H1 (cell line): ENCODE data around the gene PLD3. TPM values are rescaled to one million over a fixed set of nuclear protein-coding genes. Genes with fewer than 3 reads are reported as not detected.

Experiments used
- BCL11A ChIP-seq, 2 experiments: IDR thresholded peaks; one replicate each; pipeline ENCODE4 v1.6.1; 2011; ENCODE audit warnings: low read depth in 2 of 2, low read length in 2 of 2, mild to moderate bottlenecking in 2 of 2
- CEBPB ChIP-seq: IDR thresholded peaks from 2 replicates; pipeline ENCODE4 v1.6.1; 2012; ENCODE audit warnings: low read depth, low read length
- CREB1 ChIP-seq: IDR thresholded peaks from 2 replicates; pipeline ENCODE4 v1.6.1; 2012; ENCODE audit warnings: inconsistent platforms
- CTCF ChIP-seq, 3 experiments: IDR thresholded peaks; 1 replicate in 2 of 3; 2 replicates in 1 of 3; pipeline versions ENCODE4 v1.5.1 to v1.6.1; 2011; ENCODE audit warnings: low read length in 3 of 3, mild to moderate bottlenecking in 3 of 3, inconsistent platforms in 2 of 3, low read depth in 1 of 3, moderate library complexity in 1 of 3; ENCODE audit not compliant: insufficient read depth in 1 of 3; ENCODE audit errors: control extremely low read depth in 1 of 3
- GTF2F1 ChIP-seq: IDR thresholded peaks from 2 replicates; pipeline ENCODE4 v1.6.1; 2012; ENCODE audit warnings: low read depth, low read length, improper control_type of control experiment, borderline replicate concordance
- HDAC2 ChIP-seq, 2 experiments: fragments of 300-600 bp in 1 of 2; sonication (generic) in 1 of 2; IDR thresholded peaks; 2 replicates each; pipeline ENCODE4 v1.6.1; 2011 to 2012; ENCODE audit warnings: low read depth in 2 of 2, low read length in 2 of 2, mild to moderate bottlenecking in 2 of 2, moderate library complexity in 2 of 2, borderline replicate concordance in 1 of 2, inconsistent platforms in 1 of 2
- MAFK ChIP-seq: IDR thresholded peaks from 2 replicates; pipeline ENCODE4 v1.6.1; 2012; ENCODE audit warnings: low read depth, mild to moderate bottlenecking, improper control_type of control experiment, low read length
- NANOG ChIP-seq: IDR thresholded peaks from 2 replicates; pipeline ENCODE4 v1.6.1; 2011; ENCODE audit warnings: low read length, low read depth, mild to moderate bottlenecking, inconsistent platforms; ENCODE audit not compliant: insufficient read depth, poor library complexity, severe bottlenecking
- POLR2A ChIP-seq, 2 experiments: IDR thresholded peaks; 1 replicate in 1 of 2; 2 replicates in 1 of 2; pipeline ENCODE4 v1.6.1; 2011; ENCODE audit warnings: low read depth in 2 of 2, low read length in 2 of 2, mild to moderate bottlenecking in 2 of 2; ENCODE audit errors: control extremely low read depth in 1 of 2
- POLR2AphosphoS5 ChIP-seq: IDR thresholded peaks from 2 replicates; pipeline ENCODE4 v1.6.1; 2011; ENCODE audit warnings: low read depth, low read length
- RNF2 ChIP-seq: fragments of 200-900, 300-1000 bp; sonication (generic); IDR thresholded peaks from 2 replicates; pipeline ENCODE4 v1.7.1; 2016; ENCODE audit warnings: borderline replicate concordance, low read depth, mild to moderate bottlenecking, antibody characterized with exemption, low read length; ENCODE audit not compliant: poor library complexity, severe bottlenecking; ENCODE audit errors: missing control alignments
- RXRA ChIP-seq: IDR thresholded peaks from 2 replicates; pipeline ENCODE4 v1.6.1; 2011; ENCODE audit warnings: low read depth, mild to moderate bottlenecking, low read length, moderate library complexity; ENCODE audit not compliant: insufficient read depth
- SIN3A ChIP-seq, 2 experiments: IDR thresholded peaks in 1 of 2; conservative IDR thresholded peaks in 1 of 2; 2 replicates each; pipeline ENCODE4 v1.6.1; 2011 to 2012; ENCODE audit warnings: low read length in 2 of 2, improper control_type of control experiment in 1 of 2, low read depth in 1 of 2, mild to moderate bottlenecking in 1 of 2
- SIRT6 ChIP-seq: IDR thresholded peaks from one replicate; pipeline ENCODE4 v1.7.1; 2012; ENCODE audit warnings: low read length, inconsistent platforms
- SP2 ChIP-seq: IDR thresholded peaks from 2 replicates; pipeline ENCODE4 v1.6.1; 2012; ENCODE audit warnings: mild to moderate bottlenecking, low read length, inconsistent platforms
- TAF7 ChIP-seq: optimal IDR thresholded peaks from 2 replicates; pipeline ENCODE3; 2011; ENCODE audit warnings: low read depth, mild to moderate bottlenecking, inconsistent platforms, low read length, moderate library complexity, borderline replicate concordance
- TCF12 ChIP-seq: IDR thresholded peaks from 2 replicates; pipeline ENCODE4 v1.6.1; 2011; ENCODE audit warnings: low read depth, mild to moderate bottlenecking, low read length
- USF2 ChIP-seq: IDR thresholded peaks from 2 replicates; pipeline ENCODE4 v1.6.1; 2011; ENCODE audit warnings: low read length, improper control_type of control experiment
- YY1 ChIP-seq: IDR thresholded peaks from 2 replicates; pipeline ENCODE4 v1.6.1; 2011; ENCODE audit warnings: low read depth, mild to moderate bottlenecking, low read length
- polyA plus RNA-seq, 7 experiments: library from polyadenylated mRNA; depleted of rRNA in 3 of 7; stranded (reverse) in 5 of 7; unstranded in 2 of 7; fragments of >200 nt in 5 of 7; fragments of 200-250 nt in 2 of 7; gene quantifications; 1 replicate in 5 of 7; 2 replicates in 1 of 7; 4 replicates in 1 of 7; pipeline versions ENCODE4 v1.2.1 to v1.2.3, GENCODE V29; 2011 to 2013; ENCODE audit warnings: missing spikeins in 2 of 7, mixed read lengths in 2 of 7
- total RNA-seq: library from RNA; stranded (reverse); fragmentation: NEBNext Ultra II Directional; extraction: Animal tissue kit (Norgen Biotek cat#: 25700); gene quantifications from 2 replicates; pipeline ENCODE4 v1.2.1, GENCODE V29; 2021

The PLD3 gene
- total and polyA plus RNA-seq, 2 of the 8 experiments (the other 6 are each of a cell fraction or from before 2014, with no cell fraction given) = 180 to 543 TPM

- 0 out of 4 replicates have a peak, but pooled peaks of 1 of the 2 experiments have one; percentile 1 for TF ChIP-seq HDAC2 (IDR thresholded peaks at IDR 0.05; ENCODE audit: borderline replicate concordance in 1 of 2, low read depth in 2 of 2, low read length in 2 of 2)
- TF ChIP-seq RXRA = no peak
- peak in 2 of 3 experiments; percentile 53 to 71; a peak in 2 of 4 replicates for TF ChIP-seq CTCF (IDR thresholded peaks at IDR 0.05; ENCODE audit: control extremely low read depth in 1 of 3, insufficient read depth in 1 of 3, low read depth in 1 of 3, low read length in 3 of 3)
- no peak for TF ChIP-seq GTF2F1
- no peak for TF ChIP-seq TCF12
- TF ChIP-seq BCL11A (IDR thresholded peaks at IDR 0.05; ENCODE audit: low read depth in 2 of 2, low read length in 2 of 2) = no peak
- TF ChIP-seq SIN3A (conservative IDR thresholded peaks at IDR 0.05 in 1 of 2, IDR thresholded peaks at IDR 0.05 in 1 of 2; ENCODE audit: low read depth in 1 of 2, low read length in 2 of 2) = peak; percentile 1 to 26; a peak in 1 of 4 replicates
- peak; percentile 58 for TF ChIP-seq CREB1
- TF ChIP-seq SP2 = no peak
- peak; percentile 92 to 96 for TF ChIP-seq POLR2A (IDR thresholded peaks at IDR 0.05; ENCODE audit: control extremely low read depth in 1 of 2, low read depth in 2 of 2, low read length in 2 of 2)
- TF ChIP-seq USF2 = no peak
- TF ChIP-seq CEBPB = no peak
- peak; percentile 87 for TF ChIP-seq POLR2AphosphoS5
- no peak for TF ChIP-seq RNF2
- TF ChIP-seq SIRT6 = no peak
- TF ChIP-seq MAFK = no peak
- peak; percentile 64 for TF ChIP-seq TAF7
- TF ChIP-seq NANOG = peak; percentile 41
- no peak for TF ChIP-seq YY1
These were observed 77.2 kb downstream of the PLD3 start, which contains the start of gene SERTAD1 (continued) for GRCh38 chr19:40425450-40426287.
